ENCODE results near the gene TBC1D1. TPM values are rescaled to one million over a fixed set of nuclear protein-coding genes. Genes with fewer than 3 reads are reported as not detected.
A peak's percentile ranks its signal among the peaks of the same experiment; 100 is the strongest.

The TBC1D1 gene
- total and polyA plus RNA-seq, 10 donors = 49.3 to 142 (median 95.5) TPM

DNA sequence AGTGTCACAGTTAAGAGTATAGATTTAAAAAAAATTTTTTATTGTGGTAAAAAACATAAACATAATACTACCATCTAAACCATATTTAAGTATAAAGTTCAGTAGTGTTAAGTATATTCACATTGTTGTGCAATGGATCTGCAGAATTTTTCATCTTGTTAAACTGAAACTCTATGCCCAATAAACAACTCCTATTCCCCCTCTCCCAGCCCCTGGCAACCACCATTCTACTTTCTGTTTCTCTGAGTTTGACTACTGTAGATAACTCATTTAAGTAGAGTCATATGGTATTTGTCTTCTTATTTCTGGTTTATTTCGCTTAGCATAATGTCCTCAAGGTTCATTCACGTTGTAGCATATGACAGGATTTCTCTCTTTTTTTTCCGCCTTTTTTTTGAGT lies 181.7 kb downstream of the TBC1D1 start:
- no peak for DNase-seq
- intact Hi-C loops (cut with DNase I; ENCODE audit: low total_unique reads) = no loop called here
- Histone ChIP-seq H3K36me3 (peaks cover 0 to 80% (median 13%) of the 10 kb centered on the region in 6 donors), H3K4me1 (peaks cover 0 to 89% (median 31%) of the 10 kb centered on the region in 6 donors), H3K9me3 (no peaks in the 10 kb centered on the region), H3K27me3 (replicated peaks in 1 of 7) (no peaks in the 10 kb centered on the region), H3K4me3 (no peak overlapping the region), H3K27ac (peak overlapping the region in 6 of 8 donors; percentile 9 to 81 (median 72))
- no peak for TF ChIP-seq POLR2A (IDR thresholded peaks at IDR 0.05)
- TF ChIP-seq, protein P1, sequence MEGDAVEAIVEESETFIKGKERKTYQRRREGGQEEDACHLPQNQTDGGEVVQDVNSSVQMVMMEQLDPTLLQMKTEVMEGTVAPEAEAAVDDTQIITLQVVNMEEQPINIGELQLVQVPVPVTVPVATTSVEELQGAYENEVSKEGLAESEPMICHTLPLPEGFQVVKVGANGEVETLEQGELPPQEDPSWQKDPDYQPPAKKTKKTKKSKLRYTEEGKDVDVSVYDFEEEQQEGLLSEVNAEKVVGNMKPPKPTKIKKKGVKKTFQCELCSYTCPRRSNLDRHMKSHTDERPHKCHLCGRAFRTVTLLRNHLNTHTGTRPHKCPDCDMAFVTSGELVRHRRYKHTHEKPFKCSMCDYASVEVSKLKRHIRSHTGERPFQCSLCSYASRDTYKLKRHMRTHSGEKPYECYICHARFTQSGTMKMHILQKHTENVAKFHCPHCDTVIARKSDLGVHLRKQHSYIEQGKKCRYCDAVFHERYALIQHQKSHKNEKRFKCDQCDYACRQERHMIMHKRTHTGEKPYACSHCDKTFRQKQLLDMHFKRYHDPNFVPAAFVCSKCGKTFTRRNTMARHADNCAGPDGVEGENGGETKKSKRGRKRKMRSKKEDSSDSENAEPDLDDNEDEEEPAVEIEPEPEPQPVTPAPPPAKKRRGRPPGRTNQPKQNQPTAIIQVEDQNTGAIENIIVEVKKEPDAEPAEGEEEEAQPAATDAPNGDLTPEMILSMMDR (IDR thresholded peaks at IDR 0.05 in 8 of 11, conservative IDR thresholded peaks at IDR 0.05 in 3 of 11) = no peak
- TF ChIP-seq POLR2AphosphoS5 (IDR thresholded peaks at IDR 0.05) = no peak
- WGBS, 5 donors = 81 to 97% (median 90%) methylated on average over 3 of the region's 3 CpGs

DNA sequence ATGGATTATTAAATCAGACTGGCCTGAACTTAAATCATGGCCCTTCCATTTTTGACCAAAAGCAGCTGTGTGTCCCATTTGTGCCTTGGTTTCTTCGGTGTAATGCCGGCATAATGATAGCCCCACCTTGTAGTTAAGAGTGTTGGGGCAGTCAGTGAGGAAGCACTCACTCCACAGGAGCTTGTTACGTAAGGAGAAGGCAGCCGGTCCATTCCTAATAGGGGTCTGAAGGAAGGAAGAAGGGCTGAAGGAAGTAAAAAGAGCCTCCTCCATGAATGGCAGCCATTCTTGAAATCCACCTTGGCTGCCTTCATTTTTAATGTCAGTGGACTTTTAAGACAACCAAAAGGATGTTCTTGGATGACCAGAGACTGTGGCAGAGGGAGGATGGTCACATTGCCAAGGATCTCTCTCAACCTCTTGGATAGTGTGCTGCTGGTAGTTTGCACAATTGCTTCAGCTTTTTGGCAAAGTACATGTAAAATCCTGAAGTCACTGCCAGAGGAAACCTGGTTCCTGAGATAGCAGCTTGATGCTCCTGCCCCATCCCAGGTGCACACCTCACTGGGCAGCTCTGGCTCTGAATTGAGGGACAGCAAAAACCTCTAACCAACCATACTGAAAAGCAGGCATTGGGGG lies 182.8 kb downstream of the TBC1D1 start:
- Histone ChIP-seq H3K27ac (peak overlapping the region in 4 of 8 donors; percentile 70 to 81 (median 74)), H3K27me3 (replicated peaks in 1 of 7) (no peaks in the 10 kb centered on the region), H3K4me1 (peaks cover 4 to 94% (median 35%) of the 10 kb centered on the region in 6 donors), H3K36me3 (peaks cover 0 to 73% (median 6%) of the 10 kb centered on the region in 6 donors), H3K9me3 (no peaks in the 10 kb centered on the region), H3K4me3 (no peak overlapping the region)
- 43 to 82% (median 67%) methylated on average over 4 of the region's 4 CpGs for WGBS, 5 donors
- TF ChIP-seq POLR2A (IDR thresholded peaks at IDR 0.05) (no peak), POLR2AphosphoS5 (IDR thresholded peaks at IDR 0.05) (no peak)
- TF ChIP-seq, protein P1 (IDR thresholded peaks at IDR 0.05 in 8 of 11, conservative IDR thresholded peaks at IDR 0.05 in 3 of 11) = no peak
- intact Hi-C loops (cut with DNase I; ENCODE audit: low total_unique reads) = no loop called here
- DNase-seq = no peak

DNA sequence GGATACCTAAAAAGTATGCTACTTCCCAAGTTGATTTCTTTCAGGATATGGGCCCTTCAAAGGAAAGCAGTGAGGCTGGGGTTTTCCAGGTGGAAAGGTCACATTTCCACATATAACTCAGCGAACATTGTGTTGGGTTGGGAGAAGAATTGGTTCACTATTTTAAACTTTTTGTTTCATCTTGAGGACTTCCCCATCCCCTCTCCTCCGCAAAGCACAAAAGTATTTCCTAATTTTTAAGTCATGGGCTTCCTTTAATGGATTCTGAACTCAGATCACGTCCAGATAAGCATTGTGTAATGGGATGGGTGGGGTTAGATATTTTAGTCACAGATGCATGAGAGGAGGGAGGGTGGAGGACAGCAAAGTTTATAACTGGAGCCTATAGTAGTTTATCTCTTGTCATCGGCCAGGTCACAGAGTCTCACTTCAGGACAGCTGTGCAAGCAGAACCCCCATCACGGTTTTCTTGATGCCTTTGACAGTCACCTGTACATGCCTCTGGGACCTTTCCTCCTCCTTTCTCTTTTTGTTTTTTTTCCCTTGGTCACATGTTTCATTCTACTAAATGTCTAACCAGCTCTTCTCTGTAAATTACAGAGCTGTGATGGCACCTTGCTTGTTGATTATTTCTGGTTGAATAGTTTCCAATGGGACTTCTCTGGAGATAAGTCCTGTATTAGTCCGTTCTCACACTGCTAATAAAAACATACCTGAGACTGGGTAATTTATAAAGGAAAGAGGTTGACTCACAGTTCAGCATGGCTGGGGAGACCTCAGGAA lies 184.7 kb downstream of the TBC1D1 start:
- 32 to 42% (median 38%) methylated on average over 6 of the region's 6 CpGs for WGBS, 5 donors
- no peak for DNase-seq
- Histone ChIP-seq H3K9me3 (no peaks in the 10 kb centered on the region), H3K36me3 (peaks cover 0 to 73% (median 6%) of the 10 kb centered on the region in 6 donors), H3K4me3 (no peak overlapping the region), H3K27me3 (replicated peaks in 1 of 7) (no peaks in the 10 kb centered on the region), H3K4me1 (peaks cover 4 to 94% (median 29%) of the 10 kb centered on the region in 6 donors), H3K27ac (peak overlapping the region; percentile 8 to 81 (median 68))
- no peak for TF ChIP-seq POLR2AphosphoS5 (IDR thresholded peaks at IDR 0.05)
- TF ChIP-seq, protein P1 (IDR thresholded peaks at IDR 0.05 in 8 of 11, conservative IDR thresholded peaks at IDR 0.05 in 3 of 11) = no peak
- no peak for TF ChIP-seq POLR2A (IDR thresholded peaks at IDR 0.05)
- intact Hi-C loops (cut with DNase I; ENCODE audit: low total_unique reads) = no loop called here

DNA sequence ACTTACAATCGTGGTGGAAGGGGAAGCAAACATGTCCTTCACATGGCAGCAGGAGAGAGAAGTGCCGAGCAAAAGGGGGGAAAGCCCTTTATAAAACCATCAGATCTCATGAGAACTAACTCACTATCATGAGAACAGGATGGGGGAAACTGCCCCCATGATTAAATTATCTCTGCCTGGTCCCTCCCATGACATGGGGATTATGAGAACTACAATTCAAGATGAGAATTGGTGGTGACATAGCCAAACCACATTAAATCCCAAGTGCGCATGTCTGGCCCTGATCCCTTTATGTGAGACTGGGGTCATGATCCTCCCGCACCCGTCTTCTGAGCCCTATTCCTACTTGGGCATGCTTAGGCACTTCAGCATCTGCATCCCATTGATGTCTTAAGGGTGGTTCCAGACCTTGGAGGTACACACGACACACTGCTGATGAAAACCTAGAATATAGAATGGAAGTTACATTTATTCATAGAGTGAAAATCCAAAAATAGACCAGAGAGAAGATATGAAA lies 185.3 kb downstream of the TBC1D1 start:
- Histone ChIP-seq H3K4me3 (no peak overlapping the region), H3K9me3 (no peaks in the 10 kb centered on the region), H3K27ac (peak overlapping the region in 7 of 8 donors; percentile 51 to 81 (median 70)), H3K36me3 (peaks cover 0 to 73% (median 6%) of the 10 kb centered on the region in 6 donors), H3K27me3 (replicated peaks in 1 of 7) (no peaks in the 10 kb centered on the region), H3K4me1 (peaks cover 4 to 94% (median 32%) of the 10 kb centered on the region in 6 donors)
- intact Hi-C loops (cut with DNase I; ENCODE audit: low total_unique reads) = no loop called here
- WGBS, 5 donors = 67 to 80% (median 74%) methylated on average over 6 of the region's 6 CpGs
- DNase-seq = no peak
- TF ChIP-seq, protein P1 (IDR thresholded peaks at IDR 0.05 in 8 of 11, conservative IDR thresholded peaks at IDR 0.05 in 3 of 11) = no peak
- TF ChIP-seq POLR2A (IDR thresholded peaks at IDR 0.05) (no peak), POLR2AphosphoS5 (IDR thresholded peaks at IDR 0.05) (no peak)

Data from spleen (tissue), 11 donors.